ENCODE measurements around the gene ASTL. TPM values are rescaled to one million over a fixed set of nuclear protein-coding genes. Genes with fewer than 3 reads are reported as not detected.

ASTL gene
- total and polyA plus RNA-seq, 9 of the 15 experiments (the other 6 are each of a cell fraction or from before 2014, with no cell fraction given) = not detected

- intact Hi-C loops (cut with micrococcal nuclease) = no loop called here
- Histone ChIP-seq H3K9me3 (replicated peaks; ENCODE audit: control insufficient read depth, insufficient read depth, low read depth, low read length) (no peaks in the 10 kb centered on the region), H4K20me1 (replicated peaks; ENCODE audit: control insufficient read depth, insufficient read depth, low read length) (no peaks in the 10 kb centered on the region; the same call in 1 of the 2 replicates), H3K27me3 (ENCODE audit: control insufficient read depth in 2 of 2, insufficient read depth in 2 of 2, low read length in 2 of 2) (peaks cover 5 to 28% of the 10 kb centered on the region in 2 experiments; a peak in 3 of 5 replicates), H3K36me3 (ENCODE audit: control insufficient read depth, insufficient read depth, low read length) (no peaks in the 10 kb centered on the region), H3K9ac (ENCODE audit: insufficient read depth in 1 of 2, low read depth in 2 of 2, low read length in 2 of 2) (peak overlapping the region in 1 of 2 experiments; percentile 56; a peak in 3 of 4 replicates), H3K4me3 (no peak overlapping the region), H3K9me1 (ENCODE audit: control insufficient read depth, insufficient read depth, low read length) (no peaks in the 10 kb centered on the region), H3K4me1 (replicated peaks in 1 of 2; ENCODE audit: control insufficient read depth in 2 of 2, insufficient read depth in 2 of 2, low read length in 2 of 2) (peaks cover 7 to 26% of the 10 kb centered on the region in 2 experiments; a peak in 4 of 5 replicates), H3K79me2 (ENCODE audit: control insufficient read depth, insufficient read depth, low read length) (no peaks in the 10 kb centered on the region), H3K4me2 (ENCODE audit: insufficient read depth, low read length) (no peak overlapping the region), H3K27ac (ENCODE audit: extremely low read depth, low read depth, low read length) (no peak overlapping the region), H2AFZ (ENCODE audit: low read depth, low read length) (0 out of 2 replicates have a peak overlapping the region, but pooled peaks have one; percentile 21)
- 34% methylated on average over 20 of the region's 22 CpGs for WGBS (ENCODE audit: insufficient coverage, low coverage, missing lambda C conversion rate)
- peak; percentile 69 for ATAC-seq
- BruUV-seq (replicated peaks) = no TSS peak
- TF ChIP-seq, protein P1, sequence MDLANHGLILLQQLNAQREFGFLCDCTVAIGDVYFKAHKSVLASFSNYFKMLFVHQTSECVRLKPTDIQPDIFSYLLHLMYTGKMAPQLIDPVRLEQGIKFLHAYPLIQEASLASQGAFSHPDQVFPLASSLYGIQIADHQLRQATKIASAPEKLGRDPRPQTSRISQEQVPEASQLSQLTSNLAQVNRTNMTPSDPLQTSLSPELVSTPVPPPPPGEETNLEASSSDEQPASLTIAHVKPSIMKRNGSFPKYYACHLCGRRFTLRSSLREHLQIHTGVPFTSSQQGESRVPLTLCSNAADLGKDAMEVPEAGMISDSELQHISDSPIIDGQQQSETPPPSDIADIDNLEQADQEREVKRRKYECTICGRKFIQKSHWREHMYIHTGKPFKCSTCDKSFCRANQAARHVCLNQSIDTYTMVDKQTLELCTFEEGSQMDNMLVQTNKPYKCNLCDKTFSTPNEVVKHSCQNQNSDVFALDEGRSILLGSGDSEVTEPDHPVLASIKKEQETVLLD (IDR thresholded peaks at IDR 0.05) = no peak
- TF ChIP-seq NFIC (IDR thresholded peaks at IDR 0.05) (peak; percentile 73), ZNF224 (CRISPR knock-in tag; IDR thresholded peaks at IDR 0.05) (no peak), MTF1 (CRISPR knock-in tag; IDR thresholded peaks at IDR 0.05; ENCODE audit: borderline replicate concordance) (no peak), XRCC3 (IDR thresholded peaks at IDR 0.05) (no peak), EWSR1 (IDR thresholded peaks at IDR 0.05; ENCODE audit: borderline replicate concordance, low read depth, partially characterized antibody) (no peak), MYNN (IDR thresholded peaks at IDR 0.05) (no peak), MYNN (CRISPR knock-in tag; IDR thresholded peaks at IDR 0.05) (no peak)
- peak in 2 of 4 experiments; percentile 18 to 28 for DNase-seq (ENCODE audit: extremely low read depth in 1 of 4, low spot score in 3 of 4)
- FAIRE-seq = no peak
- in situ Hi-C loops (cut with MboI) = loop anchor here (25.0 kb wide), 1 partner anchor 302 kb away; no protein-coding TSS in a partner anchor
- ChIA-PET CTCF (ENCODE audit: low intra/inter-chr PET ratio) (no interaction called here), POLR2A (no interaction called here)
These were observed 48.7 kb downstream of the ASTL start for GRCh38 chr2:96089356-96090195.
